IPS-20b (cell line): ENCODE data around the gene CNTN5.
"Not testable (repeated sequence)": the region's sequence is repeated elsewhere in the genome, so short reads cannot be mapped to it uniquely, and the experiment has no call there.

Source experiments
- H3K27ac ChIP-seq: one replicate; pipeline ENCODE4 v1.5.1; 2013; ENCODE audit warnings: low read length
- H3K27me3 ChIP-seq: 2 replicates; pipeline ENCODE4 v1.6.1; 2013; ENCODE audit warnings: mild to moderate bottlenecking, low read length, inconsistent platforms; ENCODE audit not compliant: insufficient read depth
- H3K36me3 ChIP-seq: 2 replicates; pipeline ENCODE4 v1.6.1; 2013; ENCODE audit warnings: low read depth, mild to moderate bottlenecking, inconsistent platforms, low read length, moderate library complexity; ENCODE audit not compliant: insufficient read depth
- H3K4me1 ChIP-seq: 2 replicates; pipeline ENCODE4 v1.6.1; 2013; ENCODE audit warnings: mild to moderate bottlenecking, control low read depth, inconsistent platforms, low read length, moderate library complexity; ENCODE audit not compliant: insufficient read depth
- H3K4me3 ChIP-seq: 2 replicates; pipeline ENCODE4 v1.5.1; 2013; ENCODE audit warnings: mild to moderate bottlenecking, low read length, inconsistent platforms
- H3K9ac ChIP-seq: 2 replicates; pipeline ENCODE4 v1.6.1; 2013; ENCODE audit warnings: low read depth, mild to moderate bottlenecking, inconsistent platforms, low read length, moderate library complexity
- H3K9me3 ChIP-seq: 2 replicates; pipeline ENCODE4 v1.6.1; 2013; ENCODE audit warnings: mild to moderate bottlenecking, low read depth, low read length, inconsistent platforms; ENCODE audit not compliant: insufficient read depth

Gene CNTN5

GRCh38 chr11:99281331-99281730 is 260.6 kb downstream of the CNTN5 start:
- H3K27ac ChIP-seq, result no peak overlapping the region
- no peaks in the 10 kb centered on the region for H3K36me3 ChIP-seq
- no peak overlapping the region for H3K4me3 ChIP-seq
- H3K27me3 ChIP-seq, result no peaks in the 10 kb centered on the region
- H3K4me1 ChIP-seq, result no peaks in the 10 kb centered on the region
- H3K9me3 ChIP-seq, result no peaks in the 10 kb centered on the region
- H3K9ac ChIP-seq, result no peak overlapping the region

DNA sequence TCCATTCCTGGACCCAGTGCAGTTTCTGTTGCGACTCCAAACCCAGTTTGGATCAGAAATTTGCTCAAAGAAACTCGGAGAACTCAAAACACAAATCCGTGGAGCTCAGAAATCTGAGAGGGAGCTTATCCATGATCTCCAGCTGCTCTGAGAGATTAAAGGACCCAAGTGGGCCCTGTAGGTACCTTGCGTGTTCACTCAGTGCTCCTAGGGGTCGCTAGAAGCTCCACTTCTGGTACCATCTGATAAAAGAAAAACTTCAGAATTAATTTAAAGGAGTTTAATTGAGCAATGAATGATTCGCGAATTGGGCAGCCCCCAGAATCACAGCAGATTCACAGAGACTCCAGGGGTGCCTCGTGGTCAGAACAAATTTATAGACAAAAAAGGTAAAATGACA is 277.2 kb downstream of the CNTN5 start:
- not testable (repeated sequence) for H3K4me3 ChIP-seq, H3K9me3 ChIP-seq, H3K4me1 ChIP-seq, H3K36me3 ChIP-seq, H3K27ac ChIP-seq, H3K27me3 ChIP-seq, H3K9ac ChIP-seq

DNA sequence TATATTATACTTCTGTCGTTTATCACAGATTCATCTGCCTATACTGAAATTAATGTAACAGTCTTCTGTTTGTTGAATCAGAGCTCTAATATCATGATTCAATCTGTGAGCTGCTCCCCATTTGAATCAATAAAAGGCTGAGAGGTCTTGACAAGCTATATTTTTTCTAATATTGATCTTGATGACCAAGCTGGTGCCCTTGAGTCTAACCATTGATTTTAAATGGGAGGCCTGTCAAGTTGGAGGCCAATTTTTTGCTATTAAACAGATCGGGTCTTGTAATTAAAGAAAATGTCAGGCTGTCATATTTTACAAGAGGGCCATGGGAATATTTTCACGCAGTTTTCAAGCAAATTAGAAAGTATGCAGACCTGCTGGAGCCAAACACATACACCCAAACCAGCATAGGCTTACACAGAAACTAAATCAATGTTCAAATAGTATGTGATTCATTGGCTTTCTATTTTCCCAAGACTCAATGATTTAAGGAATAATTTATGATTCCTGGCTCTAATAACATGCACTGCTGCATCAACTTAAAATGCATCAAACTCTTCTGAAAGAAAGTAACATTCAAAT is 286.9 kb downstream of the CNTN5 start:
- H3K4me1 ChIP-seq, result no peaks in the 10 kb centered on the region
- no peaks in the 10 kb centered on the region for H3K36me3 ChIP-seq
- H3K4me3 ChIP-seq, result no peak overlapping the region
- no peak overlapping the region for H3K27ac ChIP-seq
- H3K27me3 ChIP-seq, result no peaks in the 10 kb centered on the region
- H3K9ac ChIP-seq, result no peak overlapping the region
- H3K9me3 ChIP-seq, result no peaks in the 10 kb centered on the region

DNA sequence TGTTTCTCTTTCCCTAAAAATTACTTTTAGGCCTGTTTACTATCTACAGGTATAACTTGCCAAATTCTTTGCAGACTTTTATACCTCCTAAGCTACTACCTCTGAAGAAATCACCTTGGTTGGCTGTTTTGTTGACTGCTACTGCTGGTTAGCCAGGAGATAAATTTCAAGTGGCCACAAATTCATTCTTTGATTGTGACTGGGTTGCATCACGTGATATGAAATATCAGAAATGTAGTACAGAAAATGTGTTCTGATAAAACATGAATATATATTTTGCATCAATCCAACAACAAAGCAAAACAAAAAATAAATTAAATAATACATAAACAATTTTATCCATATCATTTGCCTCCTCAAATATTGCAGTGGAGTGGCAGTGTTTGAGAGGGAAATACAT is 291.1 kb downstream of the CNTN5 start:
- Histone ChIP-seq H3K27me3 (no peaks in the 10 kb centered on the region), H3K4me1 (no peaks in the 10 kb centered on the region), H3K27ac (no peak overlapping the region), H3K36me3 (no peaks in the 10 kb centered on the region), H3K4me3 (no peak overlapping the region), H3K9ac (no peak overlapping the region), H3K9me3 (no peaks in the 10 kb centered on the region)

- no peaks in the 10 kb centered on the region for H3K27me3 ChIP-seq
- H3K27ac ChIP-seq, result no peak overlapping the region
- H3K9ac ChIP-seq, result no peak overlapping the region
- no peaks in the 10 kb centered on the region for H3K36me3 ChIP-seq
- H3K4me3 ChIP-seq, result no peak overlapping the region
- no peaks in the 10 kb centered on the region for H3K4me1 ChIP-seq
- no peaks in the 10 kb centered on the region for H3K9me3 ChIP-seq
Measured at GRCh38 chr11:99316776-99317520, 296.2 kb downstream of the CNTN5 start.

DNA sequence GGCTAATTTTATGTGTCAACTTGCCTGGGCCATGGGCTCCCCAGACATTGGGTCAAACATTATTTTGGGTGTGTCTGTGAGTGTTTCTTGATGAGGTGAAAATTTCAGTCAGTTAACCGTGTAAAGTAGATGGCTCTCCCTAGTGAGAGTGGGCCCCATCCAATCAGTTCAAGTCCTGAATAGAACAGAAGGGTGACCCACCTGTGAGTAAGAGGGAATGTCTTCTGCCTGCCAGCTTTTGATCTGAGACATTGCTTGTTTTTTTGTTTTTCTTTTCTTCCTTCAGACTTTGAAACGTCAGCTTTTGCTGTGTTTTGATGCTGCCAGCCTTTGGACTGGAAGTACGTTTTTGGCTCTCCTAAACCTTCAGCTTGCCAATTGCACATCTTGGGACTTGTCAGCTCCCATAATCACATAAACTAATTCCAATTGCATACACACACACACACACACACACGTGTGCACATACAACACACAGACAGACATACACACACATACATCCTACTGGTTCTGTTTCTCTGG is 300.1 kb downstream of the CNTN5 start:
- Histone ChIP-seq H3K4me1 (peaks cover 5% of the 10 kb centered on the region; the same call in 1 of the 2 replicates), H3K27ac (no peak overlapping the region), H3K36me3 (no peaks in the 10 kb centered on the region), H3K4me3 (no peak overlapping the region), H3K9ac (no peak overlapping the region), H3K27me3 (no peaks in the 10 kb centered on the region), H3K9me3 (no peaks in the 10 kb centered on the region)

DNA sequence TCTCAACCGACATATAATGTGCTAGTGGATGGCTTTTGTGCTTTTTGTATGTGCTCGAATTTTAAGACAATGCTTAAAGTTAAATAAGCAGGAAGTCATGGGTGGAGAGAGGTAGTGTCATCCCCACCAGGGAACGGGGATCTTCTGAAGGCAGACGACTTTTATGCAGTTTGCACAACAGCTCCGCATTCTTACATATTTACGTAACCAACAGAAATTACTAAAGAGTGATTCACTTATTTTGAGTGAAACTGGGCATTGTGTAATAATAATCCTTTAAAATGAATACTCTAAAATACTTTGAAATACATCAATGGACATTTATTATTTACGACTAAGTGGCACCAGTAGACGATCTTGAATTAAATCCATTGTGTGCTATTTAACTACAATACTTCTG is 305.1 kb downstream of the CNTN5 start:
- H3K27me3 ChIP-seq, result no peaks in the 10 kb centered on the region
- no peak overlapping the region for H3K4me3 ChIP-seq
- no peaks in the 10 kb centered on the region for H3K36me3 ChIP-seq
- no peak overlapping the region for H3K27ac ChIP-seq
- no peak overlapping the region for H3K9ac ChIP-seq
- H3K4me1 ChIP-seq, result peaks cover 6% of the 10 kb centered on the region; the same call in 1 of the 2 replicates
- H3K9me3 ChIP-seq, result no peaks in the 10 kb centered on the region

GRCh38 chr11:99327066-99327465 is 306.3 kb downstream of the CNTN5 start:
- Histone ChIP-seq H3K27me3 (no peaks in the 10 kb centered on the region), H3K27ac (no peak overlapping the region), H3K4me3 (no peak overlapping the region), H3K9ac (no peak overlapping the region), H3K36me3 (no peaks in the 10 kb centered on the region), H3K9me3 (no peaks in the 10 kb centered on the region), H3K4me1 (peaks cover 6% of the 10 kb centered on the region; the same call in 1 of the 2 replicates)

- Histone ChIP-seq H3K4me3 (no peak overlapping the region), H3K9me3 (no peaks in the 10 kb centered on the region), H3K27ac (no peak overlapping the region), H3K27me3 (no peaks in the 10 kb centered on the region), H3K9ac (no peak overlapping the region), H3K36me3 (no peaks in the 10 kb centered on the region), H3K4me1 (peaks cover 6% of the 10 kb centered on the region; the same call in 1 of the 2 replicates)
Measured at GRCh38 chr11:99327527-99327926, 306.8 kb downstream of the CNTN5 start.

- no peaks in the 10 kb centered on the region for H3K27me3 ChIP-seq
- no peaks in the 10 kb centered on the region for H3K9me3 ChIP-seq
- no peak overlapping the region for H3K9ac ChIP-seq
- H3K27ac ChIP-seq, result no peak overlapping the region
- no peak overlapping the region for H3K4me3 ChIP-seq
- no peaks in the 10 kb centered on the region for H3K4me1 ChIP-seq
- no peaks in the 10 kb centered on the region for H3K36me3 ChIP-seq
Measured at GRCh38 chr11:99333621-99334020, 312.9 kb downstream of the CNTN5 start.

- Histone ChIP-seq H3K9ac (no peak overlapping the region), H3K9me3 (no peaks in the 10 kb centered on the region), H3K27ac (no peak overlapping the region), H3K27me3 (no peaks in the 10 kb centered on the region), H3K4me1 (no peaks in the 10 kb centered on the region), H3K36me3 (no peaks in the 10 kb centered on the region), H3K4me3 (no peak overlapping the region)
Measured at GRCh38 chr11:99343117-99343516, 322.4 kb downstream of the CNTN5 start.

GRCh38 chr11:99349151-99349673 is 328.5 kb downstream of the CNTN5 start:
- Histone ChIP-seq H3K9me3 (no peaks in the 10 kb centered on the region), H3K36me3 (no peaks in the 10 kb centered on the region), H3K4me1 (no peaks in the 10 kb centered on the region), H3K9ac (no peak overlapping the region), H3K27ac (no peak overlapping the region), H3K4me3 (no peak overlapping the region), H3K27me3 (no peaks in the 10 kb centered on the region)
